Aorta (tissue), 5 donors: ENCODE data around the gene RTL10. TPM values are rescaled to one million over a fixed set of nuclear protein-coding genes. Genes with fewer than 3 reads are reported as not detected.

Source experiments
- ATAC-seq: fragments of 200-7000 bp; cut with Tn5 transposase; one replicate; pipeline ENCODE4 v1.9.1; 2022; ENCODE audit warnings: moderate library complexity; ENCODE audit not compliant: low FRiP score
- DNase-seq, 2 donors: peaks; one replicate each; pipeline ENCODE4 v3.0.0-alpha.2; 2020
- H3K27ac ChIP-seq, 2 donors: one replicate each; pipeline ENCODE4 v1.5.1; 2013; ENCODE audit warnings: low read length in 2 of 2, mild to moderate bottlenecking in 2 of 2, moderate library complexity in 2 of 2, control low read depth in 1 of 2, inconsistent platforms in 1 of 2, low read depth in 1 of 2
- H3K27me3 ChIP-seq, 2 donors: one replicate each; pipeline ENCODE4 v1.6.1; 2013; ENCODE audit warnings: control low read depth in 1 of 2, low read length in 1 of 2, mild to moderate bottlenecking in 1 of 2, moderate library complexity in 1 of 2; ENCODE audit not compliant: insufficient read depth in 2 of 2, control insufficient read depth in 1 of 2
- H3K36me3 ChIP-seq, 2 donors: one replicate each; pipeline ENCODE4 v1.6.1; 2013; ENCODE audit warnings: control low read depth in 1 of 2, low read length in 1 of 2, mild to moderate bottlenecking in 1 of 2; ENCODE audit not compliant: insufficient read depth in 2 of 2, control insufficient read depth in 1 of 2
- H3K4me1 ChIP-seq, 2 donors: one replicate each; pipeline ENCODE4 v1.6.1; 2013; ENCODE audit warnings: low read length in 2 of 2, control low read depth in 1 of 2, mild to moderate bottlenecking in 1 of 2, moderate library complexity in 1 of 2; ENCODE audit not compliant: insufficient read depth in 2 of 2, control insufficient read depth in 1 of 2
- H3K4me3 ChIP-seq, 2 donors: one replicate each; pipeline ENCODE4 v1.5.1; 2013; ENCODE audit warnings: low read length in 2 of 2, control low read depth in 1 of 2, mild to moderate bottlenecking in 1 of 2
- H3K9me3 ChIP-seq: one replicate; pipeline ENCODE4 v1.6.1; 2013; ENCODE audit warnings: mild to moderate bottlenecking, low read length; ENCODE audit not compliant: control insufficient read depth
- WGBS, 2 donors: extraction: QIAGEN DNeasy Blood & Tissue Kit; methylation state at CpG; one replicate each; pipeline ENCODE4 v1.1.7; 2013; 5-methylcytosine and 5-hydroxymethylcytosine counted together
- intact Hi-C, 2 donors: fragments of 100-400 bp; cut with DNase I; formaldehyde crosslinking; loops; one replicate each; pipeline versions ENCODE4 v1.14.2 to v1.15.0; 2022
- polyA plus RNA-seq, 2 donors: library from polyadenylated mRNA; stranded (reverse); fragments of 200-250 nt; gene quantifications; one replicate each; pipeline ENCODE4 v1.2.3, GENCODE V29; 2013
- total RNA-seq, 2 donors: library from RNA; stranded (reverse); fragmentation: NEBNext Ultra II Directional; extraction: Animal tissue kit (Norgen Biotek cat#: 25700); gene quantifications; one replicate each; pipeline ENCODE4 v1.2.1, GENCODE V29; 2021
- donor health status: healthy with polysubstance abuse.
- donor health status: Bipolar disorder and iron deficiency.
- donor health status: DM: no; HTN: no; CAD: no.
- donor health status: DM: no; HTN: no; CAD: no.
- donor health status: DM: yes; HTN: yes; CAD: no.

The RTL10 gene
- total and polyA plus RNA-seq, 4 donors = 5.5 to 16.6 (median 7.9) TPM

- Histone ChIP-seq H3K4me3 (no peak overlapping the region), H3K27me3 (no peaks in the 10 kb centered on the region), H3K4me1 (no peaks in the 10 kb centered on the region), H3K27ac (no peak overlapping the region), H3K9me3 (no peaks in the 10 kb centered on the region), H3K36me3 (no peaks in the 10 kb centered on the region)
- intact Hi-C loops = no loop called here
- 95 to 97% methylated on average over 13 of the region's 13 CpGs for WGBS, 2 donors
- DNase-seq = peak in 1 of 2 donors; percentile 55
- ATAC-seq = no peak
These were observed 8.1 kb upstream of the RTL10 start for GRCh38 chr22:19862619-19863246.

DNA sequence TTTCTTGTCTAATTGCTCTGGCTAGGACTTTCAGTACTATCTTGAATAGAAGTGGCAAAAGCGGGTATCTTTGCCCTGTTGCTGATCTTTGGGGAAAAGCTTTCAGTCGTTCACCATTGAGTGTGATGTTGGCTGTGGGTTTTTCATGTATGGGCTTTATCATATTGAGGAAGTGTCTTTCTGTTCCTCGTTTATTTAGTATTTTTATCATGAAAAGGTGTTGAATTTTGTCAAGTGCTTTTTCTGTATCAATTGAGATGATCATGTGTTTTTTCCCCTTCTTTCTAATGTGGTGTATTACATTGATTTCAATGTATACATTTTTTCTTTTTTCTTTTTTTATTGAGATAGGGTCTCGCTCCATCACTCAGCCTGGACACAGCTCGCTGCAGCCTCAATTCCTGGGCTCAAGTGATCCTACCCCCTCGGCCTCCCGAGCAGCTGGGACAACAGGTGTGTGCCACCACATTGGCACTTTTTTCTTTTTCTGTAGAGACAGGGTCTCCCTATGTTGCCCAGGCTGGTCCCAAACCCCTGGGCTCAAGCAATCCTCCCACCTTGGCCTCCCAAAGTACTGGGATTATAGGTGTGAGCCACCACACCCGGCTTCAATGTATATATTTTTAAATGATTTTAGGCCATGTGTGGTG is 5.3 kb upstream of the RTL10 start:
- intact Hi-C loops = loop anchor here in 1 of 2 donors (10.0 kb wide), 1 partner anchor 55 kb away; no protein-coding TSS in a partner anchor
- no peak for DNase-seq
- WGBS, 2 donors = 94 to 96% methylated on average over 8 of the region's 8 CpGs

GRCh38 chr22:19857382-19857781 is 2.7 kb upstream of the RTL10 start:
- ATAC-seq = no peak
- DNase-seq = no peak
- intact Hi-C loops = loop anchor here in 1 of 2 donors (10.0 kb wide), 1 partner anchor 57 kb away; no protein-coding TSS in a partner anchor
- H3K4me1 ChIP-seq = no peaks in the 10 kb centered on the region
- no peaks in the 10 kb centered on the region for H3K36me3 ChIP-seq
- no peak overlapping the region for H3K27ac ChIP-seq
- H3K27me3 ChIP-seq = no peaks in the 10 kb centered on the region
- WGBS, 2 donors = 96 to 98% methylated on average over 3 of the region's 3 CpGs
- H3K9me3 ChIP-seq = no peaks in the 10 kb centered on the region
- H3K4me3 ChIP-seq = no peak overlapping the region

More for the DNA sequence above, 5.3 kb upstream of the RTL10 start:
- no peaks in the 10 kb centered on the region for H3K9me3 ChIP-seq
- no peaks in the 10 kb centered on the region for H3K4me1 ChIP-seq
- ATAC-seq = no peak
- no peaks in the 10 kb centered on the region for H3K36me3 ChIP-seq
- H3K27me3 ChIP-seq = no peaks in the 10 kb centered on the region
- H3K27ac ChIP-seq = no peak overlapping the region
- H3K4me3 ChIP-seq = no peak overlapping the region

- Histone ChIP-seq H3K4me3 (peak overlapping the region; percentile 23 to 60), H3K4me1 (no peaks in the 10 kb centered on the region), H3K27ac (peak overlapping the region in 1 of 2 donors; percentile 72), H3K9me3 (no peaks in the 10 kb centered on the region), H3K27me3 (no peaks in the 10 kb centered on the region), H3K36me3 (no peaks in the 10 kb centered on the region)
- DNase-seq (peak; percentile 73 to 84), ATAC-seq (peak; percentile 39)
- 6 to 8% methylated on average over 24 of the region's 24 CpGs for WGBS, 2 donors
- intact Hi-C loops = loop anchor here in 1 of 2 donors (10.0 kb wide), 1 partner anchor 59 kb away; no protein-coding TSS in a partner anchor
These were observed 1.1 kb upstream of the RTL10 start for GRCh38 chr22:19855504-19856409.

DNA sequence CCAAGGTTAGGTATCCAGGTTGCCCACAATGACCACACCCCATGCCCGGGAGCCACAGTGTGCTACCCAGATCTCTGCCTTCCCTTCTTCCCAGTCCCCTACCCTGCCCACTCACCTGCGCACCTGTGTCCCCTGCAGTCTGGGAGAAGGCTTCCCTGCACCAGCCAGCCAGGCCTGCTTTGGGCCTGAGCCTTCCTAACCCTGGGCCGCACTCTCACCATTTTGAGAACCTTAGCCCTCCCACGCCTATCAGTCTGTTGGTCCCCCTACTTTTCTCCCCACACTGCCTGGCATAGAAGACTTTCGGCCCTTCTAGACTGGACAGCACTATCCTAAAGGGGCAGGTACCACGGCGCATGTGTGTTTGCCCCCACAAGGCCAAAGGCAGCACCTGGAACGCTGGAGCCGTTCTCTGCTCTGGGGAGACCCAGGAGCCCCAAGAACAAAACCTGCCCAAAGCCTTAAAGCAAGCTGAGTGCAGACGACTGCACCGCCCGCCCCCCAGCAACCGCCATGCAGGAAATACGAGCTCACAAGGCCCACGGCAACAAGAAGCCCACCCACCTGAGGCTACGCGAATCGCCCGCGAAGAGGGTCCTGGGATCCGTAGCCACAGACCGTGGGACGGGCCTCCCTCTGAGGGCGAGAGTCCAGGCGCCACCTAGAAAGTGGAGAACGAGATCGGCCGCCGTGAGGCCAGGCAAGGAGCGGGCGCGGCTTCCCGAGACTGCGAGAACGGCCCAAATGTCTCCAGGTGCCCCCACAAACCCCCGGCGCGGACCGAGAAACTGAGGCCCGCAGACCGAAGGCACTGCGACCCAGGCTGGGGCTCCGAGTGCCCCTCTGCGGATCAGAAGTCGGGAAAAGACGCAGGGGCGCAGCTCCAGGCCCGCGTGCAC is 546 bp downstream of the RTL10 start:
- Histone ChIP-seq H3K27me3 (no peaks in the 10 kb centered on the region), H3K4me3 (peak overlapping the region; percentile 59 to 79), H3K36me3 (no peaks in the 10 kb centered on the region), H3K4me1 (no peaks in the 10 kb centered on the region), H3K27ac (peak overlapping the region in 1 of 2 donors; percentile 70), H3K9me3 (no peaks in the 10 kb centered on the region)
- WGBS, 2 donors = 1% methylated on average over 44 to 49 of the region's 49 CpGs
- DNase-seq (peak in 1 of 2 donors; percentile 51), ATAC-seq (no peak)
- intact Hi-C loops = loop anchor here in 1 of 2 donors (10.0 kb wide), 1 partner anchor 61 kb away; no protein-coding TSS in a partner anchor

DNA sequence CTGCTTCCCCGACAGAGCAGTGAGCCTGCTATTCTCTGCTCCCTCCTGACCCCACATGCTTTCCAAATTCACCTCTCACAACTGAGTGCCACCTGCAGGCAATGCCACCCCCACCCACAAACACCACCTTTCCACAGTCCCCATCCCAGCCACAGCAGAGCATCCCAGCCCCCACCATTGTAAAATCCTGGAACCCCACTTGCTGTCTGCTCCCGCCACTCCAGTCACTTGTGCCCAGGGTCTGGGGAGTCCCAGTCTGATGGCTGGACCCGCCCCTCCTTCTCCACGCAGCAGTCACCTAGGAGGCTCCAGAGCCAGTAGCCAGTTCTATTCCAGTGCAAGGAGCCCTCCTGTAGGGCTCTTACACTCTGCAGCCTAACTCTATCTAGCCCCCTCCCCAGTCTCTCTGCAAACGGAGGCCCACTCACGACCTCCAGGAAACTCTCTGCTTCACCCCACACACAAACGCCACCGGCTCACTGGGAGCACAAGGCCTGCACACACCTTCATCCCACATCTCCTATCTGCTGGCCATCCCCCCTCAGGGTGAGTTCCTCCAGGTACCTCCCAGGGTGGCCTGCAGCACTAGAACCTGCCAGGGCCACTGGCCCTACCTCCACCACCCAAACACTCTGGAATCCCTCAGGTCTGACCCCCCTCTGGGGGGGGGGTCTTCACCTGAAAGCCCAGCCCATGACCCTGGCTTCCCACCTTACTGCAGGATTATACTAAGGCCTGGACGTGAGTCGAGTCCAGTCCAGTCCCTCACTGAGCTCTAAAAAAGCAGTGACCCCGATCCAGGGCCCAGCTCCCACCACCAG is 1.4 kb downstream of the RTL10 start:
- Histone ChIP-seq H3K27me3 (no peaks in the 10 kb centered on the region), H3K4me1 (no peaks in the 10 kb centered on the region), H3K27ac (no peak overlapping the region), H3K4me3 (peak overlapping the region in 1 of 2 donors; percentile 79), H3K36me3 (no peaks in the 10 kb centered on the region), H3K9me3 (no peaks in the 10 kb centered on the region)
- no peak for ATAC-seq
- intact Hi-C loops = loop anchor here in 1 of 2 donors (10.0 kb wide), 1 partner anchor 62 kb away; no protein-coding TSS in a partner anchor
- no peak for DNase-seq
- WGBS, 2 donors = 39 to 40% methylated on average over 11 of the region's 11 CpGs

DNA sequence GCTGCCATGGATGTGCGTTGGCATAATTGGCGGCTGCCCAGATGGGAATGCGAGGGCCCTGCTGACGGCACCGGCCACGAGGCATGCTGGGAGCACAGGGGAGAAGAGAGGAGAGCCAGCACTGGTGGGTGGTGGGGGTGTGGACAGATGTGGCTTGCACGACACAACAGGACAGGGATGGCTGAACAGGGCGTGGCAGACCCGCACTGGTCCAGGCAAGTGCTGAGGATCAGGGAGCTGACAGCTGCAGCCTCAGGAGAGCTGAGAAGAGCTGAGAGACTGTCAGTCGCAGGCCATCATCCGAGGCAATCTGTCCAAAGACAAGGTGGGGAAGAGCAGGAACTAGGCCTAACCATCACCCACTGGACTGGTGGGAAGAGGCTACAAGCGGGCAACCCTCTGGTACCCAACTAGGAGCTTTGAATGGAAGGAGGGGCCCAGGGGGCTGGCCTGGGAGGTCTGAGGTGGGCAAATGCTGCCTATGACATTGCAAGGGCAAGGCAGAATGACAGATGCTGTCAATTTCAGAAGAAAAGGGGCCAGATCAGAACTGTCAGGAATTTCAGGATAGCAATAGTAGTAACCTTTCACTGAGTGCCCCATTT is 2.4 kb downstream of the RTL10 start:
- intact Hi-C loops = loop anchor here in 1 of 2 donors (10.0 kb wide), 1 partner anchor 63 kb away; no protein-coding TSS in a partner anchor
- whole genome bisulfite sequencing, 2 donors = 87 to 89% methylated on average over 12 of the region's 12 CpGs
- Histone ChIP-seq H3K4me1 (no peaks in the 10 kb centered on the region), H3K27ac (no peak overlapping the region), H3K9me3 (no peaks in the 10 kb centered on the region), H3K36me3 (no peaks in the 10 kb centered on the region), H3K4me3 (no peak overlapping the region), H3K27me3 (no peaks in the 10 kb centered on the region)
- peak in 1 of 2 donors; percentile 55 for DNase-seq
- no peak for ATAC-seq
